Neural progenitor cell (in vitro differentiated cells): Measurements from ENCODE around the gene PAPPA2. TPM values are rescaled to one million over a fixed set of nuclear protein-coding genes. Genes with fewer than 3 reads are reported as not detected.
A peak's percentile ranks its signal among the peaks of the same experiment; 100 is the strongest.

Experiments
- DNase-seq: peaks from one replicate; pipeline ENCODE4 v3.0.0-alpha.2; 2016; ENCODE audit warnings: low spot score
- H2AFZ ChIP-seq: fragments of 200-600 bp; sonication (generic); replicated peaks from 2 replicates; pipeline ENCODE4 v1.6.1; 2016; ENCODE audit warnings: antibody characterized with exemption
- H3F3A ChIP-seq: fragments of 200-600 bp; sonication (generic); 2 replicates; pipeline ENCODE4 v1.6.1; 2016; ENCODE audit warnings: antibody characterized with exemption, low read depth
- H3K27ac ChIP-seq: fragments of 200-600 bp; sonication (generic); 2 replicates; pipeline ENCODE4 v1.5.1; 2016; ENCODE audit warnings: mild to moderate bottlenecking
- H3K27me3 ChIP-seq: fragments of 200-600 bp; sonication (generic); 2 replicates; pipeline ENCODE4 v1.6.1; 2016; ENCODE audit warnings: mild to moderate bottlenecking, moderate library complexity
- H3K36me3 ChIP-seq: fragments of 200-600 bp; sonication (generic); 2 replicates; pipeline ENCODE4 v1.5.1; 2016
- H3K4me1 ChIP-seq: fragments of 200-600 bp; sonication (generic); 2 replicates; pipeline ENCODE4 v1.6.1; 2016; ENCODE audit warnings: mixed run types
- H3K4me2 ChIP-seq: fragments of 200-600 bp; sonication (generic); 2 replicates; pipeline ENCODE4 v1.6.1; 2016
- H3K4me3 ChIP-seq: fragments of 200-600 bp; sonication (generic); 2 replicates; pipeline ENCODE4 v1.5.1; 2016
- H3K79me2 ChIP-seq: fragments of 200-600 bp; sonication (generic); 2 replicates; pipeline ENCODE4 v1.6.1; 2016; ENCODE audit warnings: low read depth
- H3K9ac ChIP-seq: fragments of 200-600 bp; sonication (generic); 2 replicates; pipeline ENCODE4 v1.6.1; 2016
- H3K9me3 ChIP-seq: fragments of 200-600 bp; sonication (generic); 2 replicates; pipeline ENCODE4 v1.5.1; 2016; ENCODE audit warnings: low read depth
- H4K20me1 ChIP-seq: fragments of 200-600 bp; sonication (generic); 2 replicates; pipeline ENCODE4 v1.6.1; 2016; ENCODE audit warnings: low read depth
- H3K27ac Mint-ChIP-seq: 3 replicates; pipeline ENCODE4 v1.8.0; 2021; ENCODE audit warnings: mixed read lengths
- H3K27me3 Mint-ChIP-seq: 2 replicates; pipeline ENCODE4 v1.8.0; 2022; ENCODE audit warnings: low read depth, mild to moderate bottlenecking, inconsistent platforms, moderate library complexity, mixed read lengths; ENCODE audit not compliant: insufficient read depth
- H3K36me3 Mint-ChIP-seq: 3 replicates; pipeline ENCODE4 v1.8.0; 2021; ENCODE audit warnings: mixed read lengths
- H3K4me1 Mint-ChIP-seq: 3 replicates; pipeline ENCODE4 v1.8.0; 2021; ENCODE audit warnings: mixed read lengths
- H3K4me3 Mint-ChIP-seq: 3 replicates; pipeline ENCODE4 v1.8.0; 2021; ENCODE audit warnings: mild to moderate bottlenecking, moderate library complexity, mixed read lengths
- H3K9me3 Mint-ChIP-seq: 3 replicates; pipeline ENCODE4 v1.8.0; 2020; ENCODE audit warnings: mixed read lengths
- EZH2 ChIP-seq: fragments of 200-600 bp; sonication (generic); IDR thresholded peaks from 2 replicates; pipeline ENCODE4 v1.6.1; 2017; ENCODE audit warnings: antibody characterized with exemption, mild to moderate bottlenecking, moderate library complexity
- EZH2phosphoT487 ChIP-seq: fragments of 200-600 bp; sonication (generic); IDR thresholded peaks from 2 replicates; pipeline ENCODE4 v1.6.1; 2017; ENCODE audit warnings: antibody characterized with exemption
- total RNA-seq: library from RNA; depleted of rRNA; stranded (reverse); fragments of >200 nt; gene quantifications from 2 replicates; pipeline ENCODE4 v1.2.3, GENCODE V29; 2015; ENCODE audit warnings: low replicate concordance
- TF ChIP-seq, protein P1 (sequence below): fragments of 200-600 bp; sonication (generic); IDR thresholded peaks from 2 replicates; pipeline ENCODE4 v1.5.1; 2017; ENCODE audit warnings: antibody characterized with exemption, mild to moderate bottlenecking

PAPPA2 gene
- total RNA-seq, 1 donor from 2014 or later = 0.17 TPM

GRCh38 chr1:176796583-176796982, 333.6 kb downstream of the PAPPA2 start:
- Mint-ChIP-seq H3K27me3 (peaks cover 2% of the 10 kb centered on the region), H3K36me3 (no peaks in the 10 kb centered on the region), H3K27ac (no peak overlapping the region)

GRCh38 chr1:176799327-176799726, 336.4 kb downstream of the PAPPA2 start:
- H3K36me3 ChIP-seq = no peaks in the 10 kb centered on the region
- peaks cover 10% of the 10 kb centered on the region for H3K4me1 ChIP-seq
- H3K4me2 ChIP-seq = no peak overlapping the region
- no peaks in the 10 kb centered on the region for H3K79me2 ChIP-seq
- Mint-ChIP-seq H3K4me1 (peaks cover 18% of the 10 kb centered on the region), H3K9me3 (no peaks in the 10 kb centered on the region), H3K4me3 (no peak overlapping the region), H3K27ac (no peak overlapping the region), H3K36me3 (no peaks in the 10 kb centered on the region), H3K27me3 (peaks cover 2% of the 10 kb centered on the region)
- TF ChIP-seq, protein P1, sequence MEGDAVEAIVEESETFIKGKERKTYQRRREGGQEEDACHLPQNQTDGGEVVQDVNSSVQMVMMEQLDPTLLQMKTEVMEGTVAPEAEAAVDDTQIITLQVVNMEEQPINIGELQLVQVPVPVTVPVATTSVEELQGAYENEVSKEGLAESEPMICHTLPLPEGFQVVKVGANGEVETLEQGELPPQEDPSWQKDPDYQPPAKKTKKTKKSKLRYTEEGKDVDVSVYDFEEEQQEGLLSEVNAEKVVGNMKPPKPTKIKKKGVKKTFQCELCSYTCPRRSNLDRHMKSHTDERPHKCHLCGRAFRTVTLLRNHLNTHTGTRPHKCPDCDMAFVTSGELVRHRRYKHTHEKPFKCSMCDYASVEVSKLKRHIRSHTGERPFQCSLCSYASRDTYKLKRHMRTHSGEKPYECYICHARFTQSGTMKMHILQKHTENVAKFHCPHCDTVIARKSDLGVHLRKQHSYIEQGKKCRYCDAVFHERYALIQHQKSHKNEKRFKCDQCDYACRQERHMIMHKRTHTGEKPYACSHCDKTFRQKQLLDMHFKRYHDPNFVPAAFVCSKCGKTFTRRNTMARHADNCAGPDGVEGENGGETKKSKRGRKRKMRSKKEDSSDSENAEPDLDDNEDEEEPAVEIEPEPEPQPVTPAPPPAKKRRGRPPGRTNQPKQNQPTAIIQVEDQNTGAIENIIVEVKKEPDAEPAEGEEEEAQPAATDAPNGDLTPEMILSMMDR = no peak
- no peak for TF ChIP-seq EZH2phosphoT487
- no peak for TF ChIP-seq EZH2
- DNase-seq = no peak
- H3K27ac ChIP-seq = no peak overlapping the region
- H3K9me3 ChIP-seq = no peaks in the 10 kb centered on the region
- no peak overlapping the region for H3K4me3 ChIP-seq
- no peaks in the 10 kb centered on the region for H3K27me3 ChIP-seq
- no peak overlapping the region for H2AFZ ChIP-seq
- no peaks in the 10 kb centered on the region for H4K20me1 ChIP-seq
- no peaks in the 10 kb centered on the region for H3F3A ChIP-seq
- H3K9ac ChIP-seq = no peak overlapping the region

More at GRCh38 chr1:176796583-176796982, 333.6 kb downstream of the PAPPA2 start:
- H3K4me2 ChIP-seq = no peak overlapping the region
- H4K20me1 ChIP-seq = no peaks in the 10 kb centered on the region
- no peak overlapping the region for H3K4me3 Mint-ChIP-seq
- H2AFZ ChIP-seq = no peak overlapping the region
- no peak for TF ChIP-seq EZH2phosphoT487
- no peak for TF ChIP-seq EZH2
- TF ChIP-seq, protein P1 = no peak
- H3F3A ChIP-seq = no peaks in the 10 kb centered on the region
- peaks cover 5% of the 10 kb centered on the region for H3K4me1 ChIP-seq
- no peaks in the 10 kb centered on the region for H3K9me3 Mint-ChIP-seq
- no peak overlapping the region for H3K4me3 ChIP-seq
- no peaks in the 10 kb centered on the region for H3K27me3 ChIP-seq
- no peak overlapping the region for H3K27ac ChIP-seq
- no peaks in the 10 kb centered on the region for H3K79me2 ChIP-seq
- H3K36me3 ChIP-seq = no peaks in the 10 kb centered on the region
- H3K4me1 Mint-ChIP-seq = peaks cover 10% of the 10 kb centered on the region
- no peak for DNase-seq
- H3K9ac ChIP-seq = no peak overlapping the region
- H3K9me3 ChIP-seq = no peaks in the 10 kb centered on the region

- peaks cover 18% of the 10 kb centered on the region for H3K4me1 Mint-ChIP-seq
- H3K27ac ChIP-seq = no peak overlapping the region
- peaks cover 2% of the 10 kb centered on the region for H3K27me3 Mint-ChIP-seq
- no peaks in the 10 kb centered on the region for H3K27me3 ChIP-seq
- no peak overlapping the region for H3K4me3 Mint-ChIP-seq
- H3K4me2 ChIP-seq = no peak overlapping the region
- H3K36me3 Mint-ChIP-seq = no peaks in the 10 kb centered on the region
- H3K4me1 ChIP-seq = peaks cover 10% of the 10 kb centered on the region
- no peaks in the 10 kb centered on the region for H3K36me3 ChIP-seq
- no peak overlapping the region for H3K4me3 ChIP-seq
- H3K9me3 Mint-ChIP-seq = no peaks in the 10 kb centered on the region
- H4K20me1 ChIP-seq = no peaks in the 10 kb centered on the region
- TF ChIP-seq, protein P1 = no peak
- no peak for TF ChIP-seq EZH2
- no peak for TF ChIP-seq EZH2phosphoT487
- H2AFZ ChIP-seq = peak overlapping the region; percentile 73
- no peaks in the 10 kb centered on the region for H3F3A ChIP-seq
- DNase-seq = no peak
- no peaks in the 10 kb centered on the region for H3K79me2 ChIP-seq
- H3K27ac Mint-ChIP-seq = peak overlapping the region; percentile 58
- no peak overlapping the region for H3K9ac ChIP-seq
- no peaks in the 10 kb centered on the region for H3K9me3 ChIP-seq
Observed at GRCh38 chr1:176800978-176801513, 338.1 kb downstream of the PAPPA2 start.
